CD14-positive monocyte (primary cell): ENCODE results near the gene MED26. TPM values are rescaled to one million over a fixed set of nuclear protein-coding genes. Genes with fewer than 3 reads are reported as not detected.
A peak's percentile ranks its signal among the peaks of the same experiment; 100 is the strongest.

Experiments
- DNase-seq, 3 donors: peaks; one replicate each; pipeline ENCODE4 v3.0.0-alpha.2; 2011 to 2022
- H2AFZ ChIP-seq: 2 replicates; pipeline ENCODE4 v1.6.0; 2012; ENCODE audit warnings: mild to moderate bottlenecking, low read depth, low read length, inconsistent platforms; ENCODE audit not compliant: insufficient read depth, poor library complexity, severe bottlenecking
- H3K27ac ChIP-seq, 2 donors: 1 replicate in 1 of 2; 2 replicates in 1 of 2; pipeline ENCODE4 v1.5.1; 2012 to 2013; ENCODE audit warnings: low read length in 2 of 2, control low read depth in 1 of 2, inconsistent platforms in 1 of 2, low read depth in 1 of 2, mild to moderate bottlenecking in 1 of 2
- H3K27me3 ChIP-seq, 2 donors: one replicate each; pipeline versions ENCODE4 v1.6.0 to v1.6.1; 2011 to 2013; ENCODE audit warnings: low read length in 2 of 2; ENCODE audit not compliant: control insufficient read depth in 2 of 2, insufficient read depth in 2 of 2
- H3K36me3 ChIP-seq, 2 donors: replicated peaks in 1 of 2; 1 replicate in 1 of 2; 2 replicates in 1 of 2; pipeline versions ENCODE4 v1.5.1 to v1.6.1; 2012 to 2013; ENCODE audit warnings: low read length in 2 of 2, control low read depth in 1 of 2, inconsistent platforms in 1 of 2, mild to moderate bottlenecking in 1 of 2; ENCODE audit not compliant: insufficient read depth in 2 of 2, control insufficient read depth in 1 of 2
- H3K4me1 ChIP-seq, 2 donors: 1 replicate in 1 of 2; 2 replicates in 1 of 2; pipeline versions ENCODE4 v1.5.1 to v1.6.1; 2012 to 2013; ENCODE audit warnings: low read length in 2 of 2, control low read depth in 1 of 2, inconsistent platforms in 1 of 2, mild to moderate bottlenecking in 1 of 2, moderate library complexity in 1 of 2; ENCODE audit not compliant: insufficient read depth in 2 of 2, control insufficient read depth in 1 of 2
- H3K4me2 ChIP-seq: replicated peaks from 2 replicates; pipeline ENCODE3; 2012; ENCODE audit warnings: low read length, moderate library complexity, mild to moderate bottlenecking; ENCODE audit not compliant: poor library complexity, severe bottlenecking; ENCODE audit errors: extremely low read depth
- H3K4me3 ChIP-seq, 3 experiments: fragments of 200-600 bp in 1 of 3; sonication (generic) in 1 of 3; replicated peaks in 1 of 3; 1 replicate in 2 of 3; 2 replicates in 1 of 3; pipeline ENCODE4 v1.5.1; 2011 to 2013; ENCODE audit warnings: low read length in 3 of 3, mild to moderate bottlenecking in 3 of 3, control low read depth in 2 of 3, low read depth in 2 of 3, inconsistent platforms in 1 of 3, moderate library complexity in 1 of 3
- H3K79me2 ChIP-seq: 2 replicates; pipeline ENCODE4 v1.6.0; 2012; ENCODE audit warnings: mild to moderate bottlenecking, control low read depth, inconsistent platforms, low read length, moderate library complexity; ENCODE audit not compliant: insufficient read depth
- H3K9ac ChIP-seq: 2 replicates; pipeline ENCODE4 v1.6.0; 2017; ENCODE audit warnings: low read length, mild to moderate bottlenecking; ENCODE audit not compliant: insufficient read depth, poor library complexity, severe bottlenecking
- H3K9me3 ChIP-seq, 2 donors: replicated peaks in 1 of 2; 1 replicate in 1 of 2; 2 replicates in 1 of 2; pipeline versions ENCODE4 v1.5.1 to v1.6.1; 2012 to 2013; ENCODE audit warnings: low read length in 2 of 2, control low read depth in 1 of 2; ENCODE audit not compliant: control insufficient read depth in 1 of 2, insufficient read depth in 1 of 2
- H4K20me1 ChIP-seq: 2 replicates; pipeline ENCODE4 v1.6.0; 2012; ENCODE audit warnings: mild to moderate bottlenecking, low read length, control low read depth, moderate library complexity; ENCODE audit not compliant: insufficient read depth
- H3K27ac Mint-ChIP-seq, 7 donors: one replicate each; pipeline ENCODE4 v1.8.0; 2020; ENCODE audit warnings: mild to moderate bottlenecking in 7 of 7, mixed read lengths in 7 of 7, moderate library complexity in 6 of 7, inconsistent platforms in 2 of 7
- H3K27me3 Mint-ChIP-seq, 3 donors: one replicate each; pipeline ENCODE4 v1.8.0; 2021 to 2022; ENCODE audit warnings: low read depth in 3 of 3, mild to moderate bottlenecking in 3 of 3, mixed read lengths in 3 of 3, moderate library complexity in 3 of 3, inconsistent platforms in 1 of 3
- H3K36me3 Mint-ChIP-seq, 2 donors: one replicate each; pipeline ENCODE4 v1.8.0; 2020; ENCODE audit warnings: mixed read lengths in 2 of 2, inconsistent platforms in 1 of 2, mild to moderate bottlenecking in 1 of 2
- H3K4me1 Mint-ChIP-seq: one replicate; pipeline ENCODE4 v1.8.0; 2020; ENCODE audit warnings: mild to moderate bottlenecking, mixed read lengths
- H3K4me3 Mint-ChIP-seq, 2 donors: one replicate each; pipeline ENCODE4 v1.8.0; 2020; ENCODE audit warnings: mild to moderate bottlenecking in 2 of 2, mixed read lengths in 2 of 2, moderate library complexity in 1 of 2
- H3K9me3 Mint-ChIP-seq, 7 donors: one replicate each; pipeline ENCODE4 v1.8.0; 2020 to 2022; ENCODE audit warnings: mixed read lengths in 7 of 7, mild to moderate bottlenecking in 6 of 7, moderate library complexity in 6 of 7, inconsistent platforms in 2 of 7
- WGBS: methylation state at CpG from one replicate; pipeline ENCODE4 v1.1.5; 2013; ENCODE audit warnings: missing lambda C conversion rate; ENCODE audit not compliant: insufficient coverage; 5-methylcytosine and 5-hydroxymethylcytosine counted together
- intact Hi-C, 2 donors: fragments of 100-400 bp; cut with micrococcal nuclease; formaldehyde crosslinking; loops; one replicate each; pipeline versions ENCODE4 v1.15.0 to v1.15.1; 2023
- polyA plus RNA-seq, 3 donors: library from polyadenylated mRNA; depleted of rRNA in 1 of 3; unstranded in 2 of 3; stranded (reverse) in 1 of 3; fragments of 300-500 nt in 2 of 3; fragments of >200 nt in 1 of 3; fragmentation: Illumina TruSeq in 2 of 3; gene quantifications; 1 replicate in 2 of 3; 2 replicates in 1 of 3; pipeline ENCODE4 v1.2.3, GENCODE V29; 2012 to 2021
- TF ChIP-seq, protein P1 (sequence below): fragments of 200-600 bp; IDR thresholded peaks from one replicate; pipeline ENCODE4 v1.8.0; 2022; ENCODE audit warnings: antibody characterized with exemption, mild to moderate bottlenecking

MED26 gene
- polyA plus RNA-seq, 3 donors: 1.1 to 7.1 (median 2.1) TPM

GRCh38 chr19:16637535-16637934 lies 9.5 kb upstream of the MED26 start:
- Histone ChIP-seq H3K9ac (no peak overlapping the region), H4K20me1 (peaks cover 99% of the 10 kb centered on the region), H3K79me2 (peaks cover 94% of the 10 kb centered on the region), H3K4me1 (no peaks in the 10 kb centered on the region), H3K36me3 (peaks cover 80 to 98% of the 10 kb centered on the region in 2 donors), H3K4me2 (no peak overlapping the region), H2AFZ (no peak overlapping the region), H3K27ac (peak overlapping the region in 1 of 2 donors; percentile 11), H3K27me3 (no peaks in the 10 kb centered on the region), H3K4me3 (no peak overlapping the region), H3K9me3 (no peaks in the 10 kb centered on the region)
- peaks cover 0 to 2% (median 0%) of the 10 kb centered on the region in 7 donors for H3K9me3 Mint-ChIP-seq
- intact Hi-C loops: no loop called here
- no peak overlapping the region for H3K4me3 Mint-ChIP-seq
- no peaks in the 10 kb centered on the region for H3K4me1 Mint-ChIP-seq
- H3K27me3 Mint-ChIP-seq: no peaks in the 10 kb centered on the region
- DNase-seq: no peak
- peaks cover 53 to 93% of the 10 kb centered on the region in 2 donors for H3K36me3 Mint-ChIP-seq
- H3K27ac Mint-ChIP-seq: peak overlapping the region in 2 of 7 donors; percentile 25 to 65
- TF ChIP-seq, protein P1, sequence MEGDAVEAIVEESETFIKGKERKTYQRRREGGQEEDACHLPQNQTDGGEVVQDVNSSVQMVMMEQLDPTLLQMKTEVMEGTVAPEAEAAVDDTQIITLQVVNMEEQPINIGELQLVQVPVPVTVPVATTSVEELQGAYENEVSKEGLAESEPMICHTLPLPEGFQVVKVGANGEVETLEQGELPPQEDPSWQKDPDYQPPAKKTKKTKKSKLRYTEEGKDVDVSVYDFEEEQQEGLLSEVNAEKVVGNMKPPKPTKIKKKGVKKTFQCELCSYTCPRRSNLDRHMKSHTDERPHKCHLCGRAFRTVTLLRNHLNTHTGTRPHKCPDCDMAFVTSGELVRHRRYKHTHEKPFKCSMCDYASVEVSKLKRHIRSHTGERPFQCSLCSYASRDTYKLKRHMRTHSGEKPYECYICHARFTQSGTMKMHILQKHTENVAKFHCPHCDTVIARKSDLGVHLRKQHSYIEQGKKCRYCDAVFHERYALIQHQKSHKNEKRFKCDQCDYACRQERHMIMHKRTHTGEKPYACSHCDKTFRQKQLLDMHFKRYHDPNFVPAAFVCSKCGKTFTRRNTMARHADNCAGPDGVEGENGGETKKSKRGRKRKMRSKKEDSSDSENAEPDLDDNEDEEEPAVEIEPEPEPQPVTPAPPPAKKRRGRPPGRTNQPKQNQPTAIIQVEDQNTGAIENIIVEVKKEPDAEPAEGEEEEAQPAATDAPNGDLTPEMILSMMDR: no peak

DNA sequence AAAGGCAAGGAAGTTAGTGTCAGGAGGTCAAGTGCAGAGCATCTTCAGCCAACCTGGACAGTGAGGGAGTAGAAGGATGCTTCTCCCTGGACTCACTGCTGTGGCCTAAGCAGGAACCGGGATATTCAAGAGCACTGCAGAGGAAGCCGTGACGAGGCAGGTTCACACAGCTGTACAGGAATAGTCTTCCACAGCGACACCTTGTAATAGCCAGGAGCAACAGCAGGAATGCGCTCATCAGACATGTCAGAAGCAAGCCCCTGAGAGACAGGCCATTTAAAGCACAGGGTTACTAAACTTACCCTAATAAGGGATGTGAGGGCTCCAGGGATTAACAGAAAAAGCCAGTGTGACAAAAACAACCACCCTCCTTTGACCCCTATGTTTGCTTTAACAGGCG lies 3.5 kb upstream of the MED26 start:
- H3K27ac Mint-ChIP-seq: peak overlapping the region in 2 of 7 donors; percentile 18 to 48
- H3K4me1 ChIP-seq: peaks cover 17 to 23% of the 10 kb centered on the region in 2 donors
- WGBS: 97% methylated on average over 5 of the region's 6 CpGs
- TF ChIP-seq, protein P1: no peak
- no peak overlapping the region for H3K27ac ChIP-seq
- H3K27me3 Mint-ChIP-seq: peaks cover 0 to 1% (median 0%) of the 10 kb centered on the region in 3 donors
- H4K20me1 ChIP-seq: peaks cover 68% of the 10 kb centered on the region
- no peak for DNase-seq
- H3K9ac ChIP-seq: no peak overlapping the region
- no peak overlapping the region for H2AFZ ChIP-seq
- H3K27me3 ChIP-seq: no peaks in the 10 kb centered on the region
- H3K36me3 Mint-ChIP-seq: peaks cover 29 to 61% of the 10 kb centered on the region in 2 donors
- peaks cover 45 to 63% of the 10 kb centered on the region in 2 donors for H3K36me3 ChIP-seq
- no peak overlapping the region for H3K4me3 ChIP-seq
- peaks cover 16% of the 10 kb centered on the region for H3K4me1 Mint-ChIP-seq
- intact Hi-C loops: no loop called here
- H3K9me3 Mint-ChIP-seq: no peaks in the 10 kb centered on the region
- no peak overlapping the region for H3K4me3 Mint-ChIP-seq
- no peak overlapping the region for H3K4me2 ChIP-seq
- H3K79me2 ChIP-seq: peaks cover 57% of the 10 kb centered on the region
- H3K9me3 ChIP-seq: no peaks in the 10 kb centered on the region
